T-helper 2 cell treated with Interferon-gamma antibody and Interleukin-4, amounts not matched to agents 100 ng/mL and 5 ng/mL, for 36 hours (primary cell): Measurements from ENCODE around the gene AFF1. TPM values are rescaled to one million over a fixed set of nuclear protein-coding genes. Genes with fewer than 3 reads are reported as not detected.

Experiments
- intact Hi-C: fragments of 100-400 bp; cut with micrococcal nuclease; formaldehyde crosslinking; loops from one replicate; pipeline ENCODE4 v1.15.1; 2023
- total RNA-seq: library from RNA; stranded (reverse); gene quantifications from 2 replicates; pipeline ENCODE4 v1.2.3, GENCODE V29; 2022

The AFF1 gene, protein sequence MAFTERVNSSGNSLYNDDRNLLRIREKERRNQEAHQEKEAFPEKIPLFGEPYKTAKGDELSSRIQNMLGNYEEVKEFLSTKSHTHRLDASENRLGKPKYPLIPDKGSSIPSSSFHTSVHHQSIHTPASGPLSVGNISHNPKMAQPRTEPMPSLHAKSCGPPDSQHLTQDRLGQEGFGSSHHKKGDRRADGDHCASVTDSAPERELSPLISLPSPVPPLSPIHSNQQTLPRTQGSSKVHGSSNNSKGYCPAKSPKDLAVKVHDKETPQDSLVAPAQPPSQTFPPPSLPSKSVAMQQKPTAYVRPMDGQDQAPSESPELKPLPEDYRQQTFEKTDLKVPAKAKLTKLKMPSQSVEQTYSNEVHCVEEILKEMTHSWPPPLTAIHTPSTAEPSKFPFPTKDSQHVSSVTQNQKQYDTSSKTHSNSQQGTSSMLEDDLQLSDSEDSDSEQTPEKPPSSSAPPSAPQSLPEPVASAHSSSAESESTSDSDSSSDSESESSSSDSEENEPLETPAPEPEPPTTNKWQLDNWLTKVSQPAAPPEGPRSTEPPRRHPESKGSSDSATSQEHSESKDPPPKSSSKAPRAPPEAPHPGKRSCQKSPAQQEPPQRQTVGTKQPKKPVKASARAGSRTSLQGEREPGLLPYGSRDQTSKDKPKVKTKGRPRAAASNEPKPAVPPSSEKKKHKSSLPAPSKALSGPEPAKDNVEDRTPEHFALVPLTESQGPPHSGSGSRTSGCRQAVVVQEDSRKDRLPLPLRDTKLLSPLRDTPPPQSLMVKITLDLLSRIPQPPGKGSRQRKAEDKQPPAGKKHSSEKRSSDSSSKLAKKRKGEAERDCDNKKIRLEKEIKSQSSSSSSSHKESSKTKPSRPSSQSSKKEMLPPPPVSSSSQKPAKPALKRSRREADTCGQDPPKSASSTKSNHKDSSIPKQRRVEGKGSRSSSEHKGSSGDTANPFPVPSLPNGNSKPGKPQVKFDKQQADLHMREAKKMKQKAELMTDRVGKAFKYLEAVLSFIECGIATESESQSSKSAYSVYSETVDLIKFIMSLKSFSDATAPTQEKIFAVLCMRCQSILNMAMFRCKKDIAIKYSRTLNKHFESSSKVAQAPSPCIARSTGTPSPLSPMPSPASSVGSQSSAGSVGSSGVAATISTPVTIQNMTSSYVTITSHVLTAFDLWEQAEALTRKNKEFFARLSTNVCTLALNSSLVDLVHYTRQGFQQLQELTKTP
- total RNA-seq, result 68.5 and 75.0 TPM in 2 replicates

DNA sequence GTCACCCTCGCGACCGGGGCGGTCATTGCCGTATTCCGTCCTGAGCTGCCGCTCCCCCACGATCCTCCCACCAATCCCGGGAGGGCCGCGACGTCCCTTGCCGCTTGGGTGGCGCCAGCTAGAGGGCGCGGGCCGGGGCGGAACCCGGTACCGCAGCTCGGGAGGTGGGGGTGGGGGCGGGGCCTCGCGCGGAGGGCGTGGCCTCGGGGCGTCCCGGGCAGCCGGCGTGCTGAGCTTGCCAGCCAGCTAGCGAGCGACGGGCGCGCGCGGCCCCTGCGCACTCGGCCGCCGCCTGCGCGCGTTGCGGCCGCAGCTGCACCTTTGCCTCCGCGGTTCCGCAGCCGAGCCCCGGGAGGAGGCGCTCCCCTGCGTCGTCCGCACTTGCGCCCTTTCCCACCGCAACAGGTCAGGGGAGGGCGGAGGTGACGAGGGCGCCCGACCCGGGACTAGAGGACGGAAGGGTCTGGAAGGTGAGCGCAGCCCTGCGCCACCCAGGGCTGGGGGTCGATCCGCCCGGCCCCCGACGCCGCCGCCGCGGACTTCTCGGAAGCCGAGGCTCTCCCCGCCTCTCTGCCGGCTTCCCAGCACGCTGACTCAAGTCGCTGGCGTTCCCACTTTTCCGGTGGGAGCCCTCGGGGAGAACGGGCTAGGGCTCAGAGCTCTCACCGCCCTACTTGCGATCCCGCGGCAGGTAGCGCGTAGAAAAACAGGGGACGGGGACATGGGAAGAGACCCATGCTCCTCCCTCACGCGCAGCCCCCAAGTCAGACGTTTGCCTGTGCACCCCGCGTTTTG, at the start of gene AFF1:
AFF1 (plus strand) TSS at position 241 of the 795 bp plus-strand sequence. CDS start 13,523 bp downstream, outside the sequence.
- intact Hi-C loops, result loop anchor here (1.0 to 10.0 kb wide), 8 partner anchors 42 to 1520 kb away; partner anchors contain the start of genes HERC5, HSD17B11, KLHL8 and NUDT9

DNA sequence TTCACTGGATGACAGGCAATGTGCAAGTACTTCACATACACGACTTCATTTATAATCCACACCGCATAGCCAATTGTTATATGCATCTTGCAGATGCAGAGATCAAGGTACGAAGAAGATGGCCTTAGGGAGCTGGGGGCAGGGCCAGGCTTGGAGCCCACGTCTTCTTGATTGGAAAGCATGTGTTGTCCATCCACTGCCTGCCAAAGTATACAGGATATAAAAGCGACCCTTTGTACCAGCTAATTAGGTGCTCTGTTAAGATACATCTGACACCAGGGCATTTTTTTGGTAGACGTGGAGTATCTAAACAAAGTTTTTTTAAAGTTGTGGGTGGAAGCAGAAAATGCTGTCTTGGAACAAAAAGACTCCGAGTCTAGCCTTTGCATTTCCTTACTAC, 44.0 kb upstream of the AFF1 start:
- intact Hi-C loops, result loop anchor here (10.0 kb wide), 1 partner anchor 136 kb away; no protein-coding TSS in a partner anchor

DNA sequence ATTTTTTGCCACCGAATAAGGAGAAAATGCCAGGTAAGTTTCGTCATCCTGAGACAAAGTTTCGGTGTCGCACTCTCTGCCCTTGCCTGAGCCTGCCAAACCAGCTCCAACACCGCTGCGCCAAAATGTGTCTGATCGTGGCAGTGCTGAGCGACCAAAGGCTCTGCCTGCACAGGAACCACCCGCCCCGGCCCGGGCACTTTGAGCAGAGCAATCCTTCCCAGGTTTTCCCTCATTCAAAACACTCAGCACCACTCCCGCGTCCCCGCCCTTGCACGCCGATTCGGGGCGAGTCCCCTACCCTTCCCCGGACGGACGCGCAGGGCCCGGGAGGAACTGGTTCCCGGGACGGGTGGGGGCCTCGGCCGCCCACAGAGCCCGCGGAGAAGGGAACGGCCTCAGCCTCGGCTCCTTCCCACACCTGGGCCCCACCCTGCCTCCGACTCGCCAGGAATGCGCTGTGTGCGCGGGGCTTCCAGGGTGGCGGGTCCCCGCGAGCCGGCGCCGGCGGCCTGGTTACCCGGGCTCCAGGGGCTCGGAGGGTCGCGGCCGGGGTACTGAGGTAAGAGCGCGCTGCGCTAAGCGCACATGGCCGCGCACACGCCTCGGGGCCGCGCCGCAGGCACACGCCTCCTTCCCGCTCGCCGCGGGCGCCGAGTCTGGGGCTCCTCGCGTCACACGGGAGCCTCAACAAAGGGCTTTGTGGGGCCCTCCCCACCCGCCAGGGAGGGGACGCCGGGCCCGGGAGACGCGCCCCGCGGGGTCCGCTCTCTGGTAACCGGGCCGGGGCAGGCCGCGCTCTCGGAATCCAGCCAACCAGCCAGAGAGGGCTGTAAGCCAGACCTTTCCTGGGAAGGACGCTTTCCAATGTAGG, 42.8 kb upstream of the AFF1 start, which contains the start of gene C4orf36:
C4orf36 (minus strand) TSS at position 661 of the 874 bp plus-strand sequence. CDS start 902 bp downstream, outside the sequence.
- intact Hi-C loops, result loop anchor here (10.0 kb wide), 1 partner anchor 137 kb away; no protein-coding TSS in a partner anchor

GRCh38 chr4:86892636-86892960, 42.2 kb upstream of the AFF1 start:
- intact Hi-C loops, result loop anchor here (10.0 kb wide), 1 partner anchor 138 kb away; no protein-coding TSS in a partner anchor

GRCh38 chr4:86893136-86893535, 41.7 kb upstream of the AFF1 start:
- intact Hi-C loops, result loop anchor here (10.0 kb wide), 1 partner anchor 138 kb away; no protein-coding TSS in a partner anchor

DNA sequence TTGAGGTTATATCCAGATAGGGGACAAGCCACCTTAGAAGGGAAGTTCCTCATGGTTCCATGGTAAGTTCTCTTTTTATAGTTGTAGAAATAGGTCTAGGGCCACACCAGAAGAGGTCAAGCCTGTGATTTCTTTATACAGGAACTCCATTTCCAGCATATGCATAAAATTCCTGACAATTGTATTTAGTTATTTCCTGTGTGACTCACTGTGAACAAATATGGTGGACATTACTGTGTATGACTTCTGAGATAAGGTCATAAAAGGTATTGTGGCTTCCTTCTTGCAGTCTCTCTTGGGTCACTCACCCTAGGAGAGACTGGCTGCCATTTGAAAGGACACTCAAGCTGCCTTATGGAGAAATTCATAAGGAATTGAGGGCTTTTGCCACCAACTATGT, 40.4 kb upstream of the AFF1 start:
- intact Hi-C loops, result loop anchor here (10.0 kb wide), 1 partner anchor 140 kb away; no protein-coding TSS in a partner anchor

- intact Hi-C loops, result loop anchor here (1.0 to 10.0 kb wide), 4 partner anchors 141 to 400 kb away; no protein-coding TSS in a partner anchor
Measured at GRCh38 chr4:86895692-86896488, 38.9 kb upstream of the AFF1 start.

DNA sequence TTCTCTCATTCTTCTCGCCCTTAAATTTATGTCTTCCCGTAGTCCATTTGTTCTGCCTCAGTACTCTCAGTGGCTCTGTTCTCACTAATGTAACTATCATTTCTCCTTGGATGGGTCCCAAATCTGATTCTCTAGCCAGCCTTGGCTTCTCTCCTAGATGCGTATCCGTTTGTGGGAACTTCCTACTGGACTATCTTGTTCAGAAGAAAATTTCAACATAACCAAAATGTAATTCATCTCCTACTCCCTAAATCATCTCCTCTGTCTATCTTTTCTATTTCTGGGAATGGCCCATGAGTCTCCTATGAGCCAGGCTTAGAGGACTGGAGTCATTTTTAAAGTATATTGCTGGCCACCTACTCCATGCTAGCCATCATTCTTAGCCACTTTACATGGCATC, 38.2 kb upstream of the AFF1 start:
- intact Hi-C loops, result loop anchor here (10.0 kb wide), 1 partner anchor 142 kb away; no protein-coding TSS in a partner anchor

- intact Hi-C loops, result loop anchor here (10.0 kb wide), 1 partner anchor 144 kb away; no protein-coding TSS in a partner anchor
Measured at GRCh38 chr4:86898562-86898961, 36.2 kb upstream of the AFF1 start.

GRCh38 chr4:86901864-86902263, 32.9 kb upstream of the AFF1 start:
- intact Hi-C loops, result no loop called here

GRCh38 chr4:86908251-86908657, 26.6 kb upstream of the AFF1 start:
- intact Hi-C loops, result no loop called here

DNA sequence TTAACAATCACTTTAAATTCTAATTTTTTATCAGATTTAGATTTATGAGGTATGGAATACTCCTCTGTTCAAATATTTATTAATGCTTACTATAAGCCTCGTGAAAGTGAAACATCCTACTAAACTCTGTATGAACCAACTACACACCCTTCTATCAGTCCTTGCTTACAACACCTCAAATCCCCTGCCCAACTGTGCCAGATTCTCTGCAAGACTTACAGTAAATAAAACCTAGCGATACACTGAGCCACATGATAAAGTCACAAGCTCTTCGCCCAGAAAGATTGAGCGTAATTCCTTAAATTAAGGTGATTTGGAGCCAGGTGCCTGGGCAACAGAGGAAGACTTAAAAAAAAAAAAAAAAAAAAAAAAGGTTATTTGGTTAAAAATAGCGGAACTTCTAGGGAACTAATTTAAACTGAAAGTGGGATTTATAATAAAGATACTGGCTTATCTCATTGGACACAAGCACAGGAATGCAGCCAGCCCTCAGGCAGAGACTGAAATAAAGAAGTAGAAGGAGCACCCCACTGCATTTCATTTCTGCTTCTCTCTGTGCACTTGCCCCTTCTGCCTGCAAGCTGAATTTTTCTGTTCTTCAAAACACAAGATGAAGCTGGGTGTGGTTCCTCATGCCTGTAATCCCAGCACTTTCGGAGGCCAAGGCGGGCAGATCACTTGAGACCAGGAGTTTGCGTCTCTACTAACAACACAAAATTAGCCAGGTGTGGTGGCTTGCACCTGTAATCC, 25.1 kb upstream of the AFF1 start:
- intact Hi-C loops, result no loop called here

DNA sequence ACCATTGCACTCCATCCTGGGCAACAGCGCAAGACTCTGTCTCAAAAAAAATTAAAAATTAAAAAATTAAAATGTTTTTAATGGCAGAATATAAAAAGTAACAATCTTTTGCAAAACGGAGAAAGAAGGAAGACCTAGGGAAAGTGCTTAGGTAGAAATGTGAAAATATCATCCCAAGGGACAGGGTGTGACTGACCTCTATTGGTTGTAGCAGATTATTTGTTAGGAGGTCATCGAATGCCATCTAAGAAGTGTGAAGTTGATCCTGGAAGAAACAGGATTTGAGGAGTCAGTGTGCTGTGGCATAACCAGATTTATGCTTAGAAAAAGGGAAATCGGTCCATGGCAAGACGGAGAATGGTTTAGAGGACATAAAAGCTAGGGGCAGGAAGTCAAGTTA, 24.4 kb upstream of the AFF1 start:
- intact Hi-C loops, result no loop called here

GRCh38 chr4:86910820-86911684, 23.8 kb upstream of the AFF1 start:
- intact Hi-C loops, result no loop called here

DNA sequence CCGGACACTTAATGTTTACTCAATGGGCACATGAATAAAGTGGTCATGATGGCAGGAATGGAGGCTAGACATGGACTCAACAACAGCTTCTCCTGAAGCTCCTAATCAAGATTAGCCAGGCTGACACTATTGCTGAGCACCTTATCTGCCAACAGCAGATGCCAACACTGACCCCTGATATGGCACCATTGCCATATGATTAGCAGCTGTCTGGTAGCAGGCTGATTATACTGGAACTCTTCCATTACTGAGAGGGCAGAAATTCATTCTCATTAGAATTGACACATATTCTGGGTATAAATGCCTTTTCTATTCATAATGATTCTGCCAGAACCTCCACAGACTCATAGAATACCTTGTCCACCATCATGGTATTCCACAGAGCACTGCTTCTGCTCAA, 18.4 kb upstream of the AFF1 start:
- intact Hi-C loops, result no loop called here
